HepG2 (cell line): ENCODE results near the gene CARS2. TPM values are rescaled to one million over a fixed set of nuclear protein-coding genes. Genes with fewer than 3 reads are reported as not detected.

ENCODE experiments used
- AKAP8 ChIP-seq: sonication (generic); formaldehyde crosslinking; IDR thresholded peaks from 2 replicates; pipeline ENCODE4 v1.5.1; 2020; ENCODE audit warnings: mild to moderate bottlenecking, missing genetic modification reagents
- ATF2 ChIP-seq: sonication (generic); formaldehyde crosslinking; IDR thresholded peaks from 2 replicates; pipeline ENCODE4 v1.4.0; 2020; ENCODE audit warnings: missing genetic modification reagents
- BHLHE40 ChIP-seq: IDR thresholded peaks from 2 replicates; pipeline ENCODE4 v1.6.1; 2011; ENCODE audit warnings: low read length, improper control_type of control experiment
- GATAD2A ChIP-seq: IDR thresholded peaks from 2 replicates; pipeline ENCODE4 v1.6.1; 2016
- HMG20A ChIP-seq: IDR thresholded peaks from 2 replicates; pipeline ENCODE4 v1.6.1; 2016; ENCODE audit warnings: borderline replicate concordance
- HMGA1 ChIP-seq: sonication (generic); formaldehyde crosslinking; conservative IDR thresholded peaks from 2 replicates; pipeline ENCODE4 v1.4.0; 2020; ENCODE audit warnings: missing genetic modification reagents
- HNRNPK ChIP-seq: fragments of 200-400 bp; formaldehyde crosslinking; IDR thresholded peaks from 2 replicates; pipeline ENCODE4 v1.6.1; 2018; ENCODE audit warnings: low read length, low read depth, moderate library complexity, mild to moderate bottlenecking; ENCODE audit not compliant: poor library complexity, severe bottlenecking
- MED1 ChIP-seq: sonication (generic); formaldehyde crosslinking; IDR thresholded peaks from 2 replicates; pipeline ENCODE4 v1.4.0; 2020; ENCODE audit warnings: missing genetic modification reagents
- MTF1 ChIP-seq: sonication (generic); formaldehyde crosslinking; IDR thresholded peaks from 2 replicates; pipeline ENCODE4 v1.5.0; 2020; ENCODE audit warnings: missing genetic modification reagents
- NFATC3 ChIP-seq: sonication (generic); formaldehyde crosslinking; IDR thresholded peaks from 2 replicates; pipeline ENCODE4 v1.5.1; 2020; ENCODE audit warnings: mild to moderate bottlenecking, missing genetic modification reagents
- RORA ChIP-seq: sonication (generic); formaldehyde crosslinking; IDR thresholded peaks from 2 replicates; pipeline ENCODE4 v1.5.0; 2020; ENCODE audit warnings: mild to moderate bottlenecking, missing genetic modification reagents, moderate library complexity
- RXRB ChIP-seq: IDR thresholded peaks from 2 replicates; pipeline ENCODE4 v1.6.1; 2016; ENCODE audit warnings: borderline replicate concordance, missing genetic modification reagents, missing compliant biosample characterization
- SNRNP70 ChIP-seq: fragments of 200-400 bp; formaldehyde crosslinking; IDR thresholded peaks from 2 replicates; pipeline ENCODE4 v1.6.1; 2017; ENCODE audit warnings: mild to moderate bottlenecking, low read depth, low read length, moderate library complexity
- TMF1 ChIP-seq: sonication (generic); formaldehyde crosslinking; IDR thresholded peaks from 2 replicates; pipeline ENCODE4 v1.8.1; 2022; ENCODE audit warnings: low read depth, missing genetic modification reagents
- ZBTB39 ChIP-seq: sonication (generic); formaldehyde crosslinking; IDR thresholded peaks from 2 replicates; pipeline ENCODE4 v1.5.0; 2020; ENCODE audit warnings: missing genetic modification reagents
- ZNF10 ChIP-seq: sonication (generic); formaldehyde crosslinking; IDR thresholded peaks from 2 replicates; pipeline ENCODE4 v1.4.0; 2020; ENCODE audit warnings: mild to moderate bottlenecking, low read depth, missing genetic modification reagents, borderline replicate concordance
- ZNF20 ChIP-seq: sonication (generic); formaldehyde crosslinking; IDR thresholded peaks from 2 replicates; pipeline ENCODE4 v1.4.0; 2020; ENCODE audit warnings: mild to moderate bottlenecking, moderate library complexity, missing genetic modification reagents
- ZNF205 ChIP-seq: IDR thresholded peaks from 2 replicates; pipeline ENCODE4 v1.6.1; 2018; ENCODE audit warnings: missing biosample characterization, missing genetic modification reagents
- ZNF230 ChIP-seq: sonication (generic); formaldehyde crosslinking; IDR thresholded peaks from 2 replicates; pipeline ENCODE4 v1.4.0; 2020; ENCODE audit warnings: mild to moderate bottlenecking, missing genetic modification reagents
- ZNF350 ChIP-seq: sonication (generic); formaldehyde crosslinking; IDR thresholded peaks from 2 replicates; pipeline ENCODE4 v1.4.0; 2020; ENCODE audit warnings: mild to moderate bottlenecking, low read depth, missing genetic modification reagents, borderline replicate concordance
- ZNF451 ChIP-seq: sonication (generic); formaldehyde crosslinking; IDR thresholded peaks from 2 replicates; pipeline ENCODE4 v1.5.0; 2020; ENCODE audit warnings: mild to moderate bottlenecking, missing genetic modification reagents
- ZNF512B ChIP-seq: sonication (generic); formaldehyde crosslinking; IDR thresholded peaks from 2 replicates; pipeline ENCODE4 v1.5.1; 2020; ENCODE audit warnings: missing genetic modification reagents, mild to moderate bottlenecking, borderline replicate concordance
- ZNF629 ChIP-seq: sonication (generic); formaldehyde crosslinking; conservative IDR thresholded peaks from 2 replicates; pipeline ENCODE4 v1.5.0; 2020; ENCODE audit warnings: missing genetic modification reagents
- ZNF747 ChIP-seq: sonication (generic); formaldehyde crosslinking; IDR thresholded peaks from 2 replicates; pipeline ENCODE4 v1.8.1; 2023; ENCODE audit warnings: missing genetic modification reagents, mild to moderate bottlenecking, borderline replicate concordance
- ZNF772 ChIP-seq: sonication (generic); formaldehyde crosslinking; IDR thresholded peaks from 2 replicates; pipeline ENCODE4 v1.5.0; 2020; ENCODE audit warnings: mild to moderate bottlenecking, missing genetic modification reagents
- polyA plus RNA-seq, 8 experiments: library from polyadenylated mRNA; depleted of rRNA in 3 of 8; stranded (reverse) in 7 of 8; unstranded in 1 of 8; fragments of >200 nt; fragmentation: Illumina TruSeq in 4 of 8; extraction: Trizol in 4 of 8; gene quantifications; 2 replicates each; pipeline versions ENCODE4 v1.2.1 to v1.2.3, GENCODE V29; 2011 to 2016; ENCODE audit warnings: low read depth in 4 of 8, missing spikeins in 1 of 8, mixed read lengths in 1 of 8; ENCODE audit not compliant: insufficient read depth in 1 of 8
- total RNA-seq, 5 experiments: library from RNA; depleted of rRNA; stranded (reverse); fragments of >200 nt; fragmentation: Illumina TruSeq; extraction: Trizol; gene quantifications; 2 replicates each; pipeline ENCODE4 v1.2.3, GENCODE V29; 2016; ENCODE audit warnings: low read depth in 1 of 5

CARS2 gene
- total and polyA plus RNA-seq, 2 of the 13 experiments (the other 11 are each of a cell fraction or from before 2014, with no cell fraction given), result 41.1 to 59.3 TPM

GRCh38 chr13:110712849-110713641 lies 7.1 kb upstream of the CARS2 start (continued):
- no peak for TF ChIP-seq ZNF747
- no peak for TF ChIP-seq HNRNPK
- TF ChIP-seq TMF1 (CRISPR knock-in tag), result no peak
- TF ChIP-seq ZNF230 (CRISPR knock-in tag), result peak; percentile 23
- 0 out of 2 replicates have a peak, but pooled peaks have one; percentile 23 for TF ChIP-seq AKAP8 (CRISPR knock-in tag)
- peak; percentile 62 for TF ChIP-seq MED1 (CRISPR knock-in tag)
- TF ChIP-seq HMG20A (CRISPR knock-in tag), result no peak
- TF ChIP-seq ZBTB39, result no peak
- TF ChIP-seq ZNF629 (CRISPR knock-in tag), result no peak
- TF ChIP-seq RORA (CRISPR knock-in tag), result no peak
- no peak; the same call in 1 of the 2 replicates for TF ChIP-seq ATF2 (CRISPR knock-in tag)
- TF ChIP-seq BHLHE40, result peak; percentile 92
- TF ChIP-seq ZNF451 (CRISPR knock-in tag), result peak; percentile 52; the same call in 1 of the 2 replicates
- TF ChIP-seq SNRNP70, result no peak
- no peak for TF ChIP-seq MTF1 (CRISPR knock-in tag)
- no peak for TF ChIP-seq ZNF512B
- TF ChIP-seq GATAD2A (CRISPR knock-in tag), result peak; percentile 42
- no peak for TF ChIP-seq RXRB (CRISPR knock-in tag)
- TF ChIP-seq NFATC3 (CRISPR knock-in tag), result no peak
- no peak for TF ChIP-seq ZNF10 (CRISPR knock-in tag)
- no peak for TF ChIP-seq ZNF20 (CRISPR knock-in tag)
- no peak for TF ChIP-seq HMGA1
- TF ChIP-seq ZNF772 (CRISPR knock-in tag), result peak; percentile 57; the same call in 1 of the 2 replicates
- TF ChIP-seq ZNF205 (CRISPR knock-in tag), result no peak
- TF ChIP-seq ZNF350 (CRISPR knock-in tag), result peak; percentile 79; the same call in 1 of the 2 replicates
